ENCODE data around the gene TUBG2.
"Not testable (repeated sequence)": the region's sequence is repeated elsewhere in the genome, so short reads cannot be mapped to it uniquely, and the experiment has no call there.

Gene TUBG2

GRCh38 chr17:42659079-42659931, at the start of gene TUBG2:
TUBG2 (plus strand) TSS chr17:42659284; CDS start chr17:42659504, 220 bp downstream.
- peak; percentile 75 for DNase-seq (ENCODE audit: low read depth)

GRCh38 chr17:42609814-42610801, 49.0 kb upstream of the TUBG2 start:
- peak; percentile 5 for DNase-seq (ENCODE audit: low read depth)

- no peak for DNase-seq (ENCODE audit: low read depth)
These were observed 47.1 kb upstream of the TUBG2 start for GRCh38 chr17:42612013-42612412.

- DNase-seq (ENCODE audit: low read depth), result no peak
These were observed 45.3 kb upstream of the TUBG2 start for GRCh38 chr17:42613699-42614295.

GRCh38 chr17:42617956-42618431, 41.1 kb upstream of the TUBG2 start:
- DNase-seq (ENCODE audit: low read depth), result no peak

- no peak for DNase-seq (ENCODE audit: low read depth)
These were observed 40.5 kb upstream of the TUBG2 start for GRCh38 chr17:42618442-42619150.

GRCh38 chr17:42621987-42622386, 37.1 kb upstream of the TUBG2 start:
- DNase-seq (ENCODE audit: low read depth), result not testable (repeated sequence)

GRCh38 chr17:42623271-42623670, 35.8 kb upstream of the TUBG2 start:
- no peak for DNase-seq (ENCODE audit: low read depth)

- no peak for DNase-seq (ENCODE audit: low read depth)
These were observed 35.1 kb upstream of the TUBG2 start for GRCh38 chr17:42623732-42624596.

GRCh38 chr17:42627032-42627764, 31.9 kb upstream of the TUBG2 start:
- not testable (repeated sequence) for DNase-seq (ENCODE audit: low read depth)

GRCh38 chr17:42629411-42630009, 29.6 kb upstream of the TUBG2 start:
- no peak for DNase-seq (ENCODE audit: low read depth)

GRCh38 chr17:42632949-42633444, 26.1 kb upstream of the TUBG2 start:
- DNase-seq (ENCODE audit: low read depth), result no peak

GRCh38 chr17:42639525-42640113, 19.5 kb upstream of the TUBG2 start:
- no peak for DNase-seq (ENCODE audit: low read depth)

- DNase-seq (ENCODE audit: low read depth), result no peak
These were observed 19.0 kb upstream of the TUBG2 start for GRCh38 chr17:42640121-42640520.

GRCh38 chr17:42642336-42642735, 16.7 kb upstream of the TUBG2 start:
- no peak for DNase-seq (ENCODE audit: low read depth)

- DNase-seq (ENCODE audit: low read depth), result no peak
These were observed 11.3 kb upstream of the TUBG2 start for GRCh38 chr17:42647778-42648177.

GRCh38 chr17:42651392-42651791, 7.7 kb upstream of the TUBG2 start:
- DNase-seq (ENCODE audit: low read depth), result no peak

GRCh38 chr17:42653179-42654124, 5.6 kb upstream of the TUBG2 start:
- DNase-seq (ENCODE audit: low read depth), result no peak

Measured in activated T-cell treated with anti-CD3 and anti-CD28 coated beads for 48 hours (primary cell).